ENCODE data around the gene MSI2.
"Not testable (repeated sequence)": the region's sequence is repeated elsewhere in the genome, so short reads cannot be mapped to it uniquely, and the experiment has no call there.

MSI2 gene

GRCh38 chr17:57294101-57294500 lies 37.8 kb downstream of the MSI2 start:
- DNase-seq: no peak
- no peak for TF ChIP-seq CTCF (IDR thresholded peaks at IDR 0.05; ENCODE audit: low read depth, low read length)
- Histone ChIP-seq H3K4me3 (ENCODE audit: low read depth, low read length) (no peak overlapping the region), H3K27me3 (ENCODE audit: insufficient read depth, low read depth, severe bottlenecking) (no peaks in the 10 kb centered on the region), H3K27ac (no peak overlapping the region), H3K36me3 (peaks cover 82% of the 10 kb centered on the region), H3K9me3 (ENCODE audit: severe bottlenecking) (peaks cover 10% of the 10 kb centered on the region)

- peak; percentile 65 for DNase-seq
- Histone ChIP-seq H3K27ac (no peak overlapping the region), H3K36me3 (peaks cover 80% of the 10 kb centered on the region), H3K27me3 (ENCODE audit: insufficient read depth, low read depth, severe bottlenecking) (no peaks in the 10 kb centered on the region), H3K4me3 (ENCODE audit: low read depth, low read length) (no peak overlapping the region), H3K9me3 (ENCODE audit: severe bottlenecking) (peaks cover 10% of the 10 kb centered on the region)
- TF ChIP-seq CTCF (IDR thresholded peaks at IDR 0.05; ENCODE audit: low read depth, low read length): no peak
Measured at GRCh38 chr17:57294629-57295501, 38.5 kb downstream of the MSI2 start.

- Histone ChIP-seq H3K4me3 (ENCODE audit: low read depth, low read length) (no peak overlapping the region), H3K36me3 (peaks cover 80% of the 10 kb centered on the region), H3K27ac (no peak overlapping the region), H3K27me3 (ENCODE audit: insufficient read depth, low read depth, severe bottlenecking) (no peaks in the 10 kb centered on the region), H3K9me3 (ENCODE audit: severe bottlenecking) (peaks cover 10% of the 10 kb centered on the region)
- TF ChIP-seq CTCF (IDR thresholded peaks at IDR 0.05; ENCODE audit: low read depth, low read length): no peak
- no peak for DNase-seq
Measured at GRCh38 chr17:57295526-57296023, 39.3 kb downstream of the MSI2 start.

- peak overlapping the region; percentile 5; the same call in 1 of the 2 replicates for H3K27ac ChIP-seq
Measured at GRCh38 chr17:57296231-57296630, 39.9 kb downstream of the MSI2 start.

GRCh38 chr17:57299176-57299575 lies 42.9 kb downstream of the MSI2 start:
- H3K4me3 ChIP-seq (ENCODE audit: low read depth, low read length): no peak overlapping the region
- H3K27ac ChIP-seq: no peak overlapping the region
- H3K36me3 ChIP-seq: peaks cover 76% of the 10 kb centered on the region
- no peak for DNase-seq
- peaks cover 10% of the 10 kb centered on the region for H3K9me3 ChIP-seq (ENCODE audit: severe bottlenecking)
- TF ChIP-seq CTCF (IDR thresholded peaks at IDR 0.05; ENCODE audit: low read depth, low read length): no peak
- no peaks in the 10 kb centered on the region for H3K27me3 ChIP-seq (ENCODE audit: insufficient read depth, low read depth, severe bottlenecking)

More at GRCh38 chr17:57296231-57296630, 39.9 kb downstream of the MSI2 start:
- peaks cover 83% of the 10 kb centered on the region for H3K36me3 ChIP-seq
- peaks cover 10% of the 10 kb centered on the region for H3K9me3 ChIP-seq (ENCODE audit: severe bottlenecking)
- no peaks in the 10 kb centered on the region for H3K27me3 ChIP-seq (ENCODE audit: insufficient read depth, low read depth, severe bottlenecking)
- TF ChIP-seq CTCF (IDR thresholded peaks at IDR 0.05; ENCODE audit: low read depth, low read length): no peak
- DNase-seq: no peak
- no peak overlapping the region for H3K4me3 ChIP-seq (ENCODE audit: low read depth, low read length)

GRCh38 chr17:57300592-57300991 lies 44.3 kb downstream of the MSI2 start:
- not testable (repeated sequence) for H3K9me3 ChIP-seq (ENCODE audit: severe bottlenecking); H3K27me3 ChIP-seq (ENCODE audit: insufficient read depth, low read depth, severe bottlenecking); DNase-seq; H3K27ac ChIP-seq; H3K4me3 ChIP-seq (ENCODE audit: low read depth, low read length)
- H3K36me3 ChIP-seq: peaks cover 75% of the 10 kb centered on the region
